ENCODE results near the gene NPTN. TPM values are rescaled to one million over a fixed set of nuclear protein-coding genes. Genes with fewer than 3 reads are reported as not detected.
A peak's percentile ranks its signal among the peaks of the same experiment; 100 is the strongest.
"Not testable (repeated sequence)": the region's sequence is repeated elsewhere in the genome, so short reads cannot be mapped to it uniquely, and the experiment has no call there.

The NPTN gene
- total RNA-seq, 1 donor from 2014 or later = 203 TPM

DNA sequence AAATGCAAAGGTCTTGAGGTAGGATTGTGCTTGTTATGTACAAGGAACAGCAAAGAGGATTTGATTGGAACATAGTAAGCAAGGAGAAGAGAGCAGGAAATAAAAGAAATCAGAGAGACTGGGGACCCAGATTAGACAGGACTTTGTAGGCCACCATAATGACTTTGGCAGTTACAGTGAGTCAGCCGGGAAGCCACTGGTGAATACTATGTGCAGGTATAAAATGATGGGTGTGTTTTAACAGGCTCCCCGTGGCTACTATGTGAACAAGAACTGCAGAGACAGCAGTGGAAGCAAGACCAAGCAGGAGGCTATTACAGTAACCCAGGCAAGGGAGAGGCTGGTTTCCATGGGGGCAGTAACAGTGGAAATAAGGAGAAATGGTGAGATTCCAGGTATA, 55.2 kb downstream of the NPTN start:
- intact Hi-C loops (cut with micrococcal nuclease) = no loop called here
- no peak for DNase-seq
- no peak for ATAC-seq

DNA sequence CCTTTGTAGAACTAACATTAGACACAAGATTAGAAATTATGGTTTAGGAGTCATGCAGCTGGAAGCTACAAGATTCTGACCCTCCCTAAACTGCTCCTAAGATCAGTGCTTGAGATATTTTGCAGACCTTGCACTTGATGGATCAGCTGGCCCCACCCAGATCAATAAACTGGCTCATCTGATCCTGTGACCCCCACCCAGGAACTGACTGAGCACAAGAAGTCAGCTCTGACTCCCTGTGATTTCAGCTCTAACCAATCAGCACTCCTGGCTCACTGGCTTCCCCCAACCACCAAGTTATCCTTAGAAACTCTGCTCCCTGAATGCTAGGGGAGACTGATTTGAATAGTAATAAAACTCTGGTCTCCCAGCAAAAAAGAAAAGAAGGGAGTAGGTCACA, 55.6 kb downstream of the NPTN start:
- intact Hi-C loops (cut with micrococcal nuclease); ATAC-seq; DNase-seq: not testable (repeated sequence)

DNA sequence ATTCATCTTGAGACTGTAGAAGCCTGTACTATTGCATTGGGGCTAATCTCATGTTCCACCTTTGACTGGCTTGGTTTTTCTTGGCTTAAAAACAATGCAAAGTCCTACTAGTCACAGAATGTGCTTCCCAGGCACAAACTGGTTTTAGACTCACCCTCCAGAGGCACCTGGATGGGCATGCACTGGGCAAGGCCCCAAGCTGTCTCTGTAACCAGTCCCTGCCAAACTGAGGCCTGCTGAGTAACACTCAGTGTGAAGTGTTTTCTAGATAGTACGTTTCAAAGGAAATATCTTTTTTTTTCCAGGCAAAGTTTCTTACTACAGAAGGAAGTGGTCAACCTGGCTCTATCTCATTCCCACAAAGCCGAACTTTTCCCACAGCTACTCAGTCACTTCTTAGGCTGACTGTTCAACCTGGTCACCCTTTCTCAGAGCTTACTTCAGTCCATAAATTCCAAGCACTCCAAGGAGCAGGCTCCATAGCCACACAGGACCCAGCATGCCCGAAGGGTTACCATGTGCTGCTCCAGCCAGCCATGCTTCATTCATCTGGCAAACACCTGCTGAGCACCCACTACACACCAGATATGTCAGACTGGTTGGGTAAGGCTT, 57.4 kb downstream of the NPTN start:
- peak; percentile 80 for DNase-seq
- intact Hi-C loops (cut with micrococcal nuclease) = no loop called here
- ATAC-seq = peak; percentile 96

DNA sequence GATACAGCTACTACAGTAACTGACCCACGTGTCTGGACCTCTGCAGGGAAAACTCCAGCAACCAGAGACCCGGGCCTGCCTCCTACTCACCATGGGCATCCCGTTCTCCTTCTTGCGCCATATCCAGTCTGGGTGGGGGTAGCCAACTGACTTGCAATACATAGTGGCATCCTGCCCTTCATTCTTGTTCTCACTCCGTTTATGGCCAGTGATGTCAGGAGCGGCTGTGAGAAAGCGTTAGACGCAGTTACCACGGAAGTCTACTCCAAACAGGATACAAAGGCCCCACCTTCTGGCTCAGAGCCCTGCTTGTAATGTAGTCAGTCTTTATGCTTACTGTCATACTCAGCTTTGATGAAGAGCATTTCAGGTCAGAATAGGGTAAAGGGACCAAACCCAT, 59.6 kb downstream of the NPTN start:
- intact Hi-C loops (cut with micrococcal nuclease) = no loop called here
- DNase-seq (no peak), ATAC-seq (peak; percentile 14)

DNA sequence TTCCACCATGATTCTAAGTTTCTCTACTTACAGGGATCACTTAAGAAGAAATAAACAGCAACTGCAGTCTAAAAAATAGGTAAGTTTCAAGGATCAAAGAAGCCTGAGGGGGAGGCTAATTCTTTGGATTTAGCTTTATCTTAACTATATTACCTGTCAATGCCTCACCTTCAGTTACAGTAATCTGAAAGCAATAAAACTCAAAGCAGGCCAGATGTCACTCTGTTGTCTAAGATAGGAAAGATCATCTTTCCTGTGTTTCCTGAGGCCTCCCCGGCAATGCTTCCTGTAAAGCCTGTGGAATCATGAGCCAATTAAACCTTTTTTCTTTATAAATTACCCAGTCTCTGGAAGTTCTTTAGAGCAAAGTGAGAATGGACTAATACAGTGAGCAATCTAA, 60.2 kb downstream of the NPTN start:
- ATAC-seq (no peak), DNase-seq (no peak)
- intact Hi-C loops (cut with micrococcal nuclease) = no loop called here

DNA sequence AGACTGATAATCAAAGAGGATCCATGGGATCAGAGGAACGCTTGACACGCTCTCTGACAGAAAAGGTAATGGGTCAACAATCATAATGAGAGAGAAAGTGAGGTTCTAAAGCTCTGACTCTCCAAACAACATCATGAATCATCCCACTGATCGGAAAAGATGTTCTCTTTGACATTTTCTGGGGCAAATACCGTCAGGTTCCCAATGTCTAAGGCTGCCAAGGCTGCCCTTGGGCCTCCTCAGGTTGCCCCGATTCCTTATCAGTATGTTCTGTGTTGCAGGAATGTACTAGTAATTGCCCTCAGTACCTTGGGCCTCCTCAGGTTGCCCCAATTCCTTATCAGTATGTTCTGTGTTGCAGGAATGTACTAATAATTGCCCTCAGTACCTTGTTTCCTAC, 60.9 kb downstream of the NPTN start:
- DNase-seq = no peak
- ATAC-seq = no peak
- intact Hi-C loops (cut with micrococcal nuclease) = no loop called here

DNA sequence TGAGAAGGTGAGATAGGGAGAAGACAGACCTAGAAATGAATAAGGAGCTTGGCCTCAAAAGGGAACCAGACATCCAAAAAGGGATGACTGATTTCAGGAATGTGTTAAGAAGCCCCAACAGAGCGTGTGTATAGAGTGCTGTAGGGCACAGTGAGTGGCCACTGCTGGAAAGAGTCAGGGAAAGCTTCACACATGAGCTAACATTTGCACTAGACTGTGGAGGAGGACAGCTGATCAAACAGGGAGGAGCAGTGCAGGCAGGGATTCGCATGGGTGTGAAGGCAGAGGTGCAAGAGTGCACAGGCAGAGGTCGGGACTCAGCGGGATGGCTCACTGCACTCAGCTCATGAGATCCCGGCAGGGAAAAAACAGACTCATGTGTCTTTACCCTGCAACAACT, 61.8 kb downstream of the NPTN start:
- no peak for ATAC-seq
- no peak for DNase-seq
- intact Hi-C loops (cut with micrococcal nuclease) = no loop called here

DNA sequence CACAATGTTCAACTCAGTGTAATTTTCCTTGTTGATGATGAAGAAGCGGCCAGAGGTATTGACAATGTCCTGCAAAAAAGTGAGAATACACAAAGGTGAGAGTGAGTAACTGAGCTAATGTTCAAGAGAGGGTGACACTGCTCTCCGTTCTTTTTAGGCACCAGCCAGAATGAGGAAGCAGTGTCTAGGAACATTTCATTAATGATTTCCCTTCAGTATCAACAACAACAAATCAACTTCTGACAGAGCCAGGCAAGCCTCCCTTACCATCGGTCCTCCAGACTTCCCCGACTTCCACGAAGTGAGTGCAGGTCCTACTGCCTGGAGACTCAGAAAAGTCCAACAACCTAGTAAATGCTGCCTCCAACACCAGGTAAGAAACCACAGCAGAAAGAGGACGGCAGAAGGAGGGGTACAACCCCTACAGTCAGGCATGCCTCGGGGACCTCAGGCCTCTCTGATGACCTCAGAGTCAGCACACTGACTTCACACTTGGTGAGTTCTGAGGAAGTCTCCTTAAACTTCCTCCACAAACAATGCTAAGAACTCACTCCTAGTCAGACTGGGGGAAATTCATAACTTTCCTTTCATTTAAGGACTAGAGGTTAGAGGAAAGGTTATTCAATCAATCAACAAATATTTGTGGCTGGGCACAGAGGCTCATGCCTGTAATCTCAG, 62.7 kb downstream of the NPTN start:
- DNase-seq = no peak
- no peak for ATAC-seq
- intact Hi-C loops (cut with micrococcal nuclease) = no loop called here

DNA sequence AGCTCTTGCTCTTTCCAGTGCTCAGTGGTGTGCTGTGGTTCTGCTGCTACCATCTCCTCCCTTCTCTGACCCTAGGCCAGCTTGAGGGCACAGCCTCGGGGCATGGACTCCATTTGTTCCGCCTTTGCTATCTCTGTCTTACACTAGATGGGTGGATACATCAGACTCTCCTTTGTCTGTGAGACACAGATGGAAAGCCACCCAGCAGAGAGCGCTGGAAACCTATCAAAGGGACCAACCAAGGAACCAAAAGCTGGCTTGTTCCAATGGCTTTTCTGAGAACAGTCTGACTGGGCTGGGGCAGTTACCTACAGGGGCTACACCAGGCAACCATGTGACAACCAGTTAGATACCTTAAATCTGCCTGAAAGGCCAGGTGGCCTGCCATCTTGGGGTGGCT, 63.8 kb downstream of the NPTN start:
- intact Hi-C loops (cut with micrococcal nuclease) = no loop called here
- ATAC-seq (no peak), DNase-seq (no peak)

DNA sequence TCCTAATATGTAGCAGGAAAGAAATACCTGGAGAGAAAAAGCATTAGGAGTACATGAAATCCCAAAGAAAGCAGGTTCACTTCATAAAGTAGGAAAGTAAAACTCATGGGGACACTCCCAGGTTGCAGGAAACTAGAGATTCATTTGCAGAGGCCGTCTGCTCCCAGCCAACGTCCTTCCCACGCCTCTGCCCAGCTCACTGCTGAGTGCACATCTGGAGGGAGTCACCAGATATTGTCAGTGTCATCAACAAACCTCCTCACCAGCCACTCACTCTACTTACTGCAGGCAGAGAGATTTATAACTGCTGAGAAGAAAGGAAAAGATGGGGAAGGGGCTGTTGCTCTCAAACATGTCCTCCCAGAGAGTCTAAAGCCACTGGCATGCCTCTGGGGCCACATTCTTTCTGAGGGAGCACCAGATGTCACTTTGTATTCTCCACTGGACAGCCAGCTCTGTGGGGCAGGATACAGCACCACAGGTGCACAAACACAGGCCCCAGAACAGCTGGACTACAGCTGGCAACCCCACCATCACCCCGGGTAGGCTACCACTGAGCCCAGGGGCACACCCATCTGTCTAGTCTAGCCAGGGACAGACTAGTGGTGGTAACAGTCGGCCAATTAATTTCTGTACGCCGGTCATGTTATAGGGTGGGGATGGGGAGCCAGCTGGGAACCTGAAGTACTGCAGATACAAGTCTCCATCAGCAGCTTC, 64.5 kb downstream of the NPTN start:
- DNase-seq = no peak
- intact Hi-C loops (cut with micrococcal nuclease) = no loop called here
- ATAC-seq = no peak

DNA sequence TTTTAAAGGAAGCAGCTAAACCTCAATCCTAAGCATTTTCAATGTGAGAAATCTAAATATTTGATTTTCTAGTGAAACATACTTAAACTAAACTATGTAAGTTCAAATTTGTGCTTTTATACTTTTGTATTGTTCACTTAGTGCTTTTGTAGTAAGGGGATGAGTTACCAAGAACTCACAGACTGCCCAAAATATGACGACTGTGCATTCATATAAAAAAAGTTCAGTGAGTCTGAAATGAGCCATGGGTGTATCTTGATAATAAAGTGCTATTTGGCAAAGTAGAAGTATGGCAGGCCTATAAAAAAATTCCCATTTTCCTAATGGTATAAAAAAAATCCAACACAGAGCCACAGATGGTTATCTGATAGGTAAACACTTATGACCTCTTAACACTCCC, 66.2 kb downstream of the NPTN start:
- intact Hi-C loops (cut with micrococcal nuclease) = no loop called here
- ATAC-seq (no peak), DNase-seq (no peak)

DNA sequence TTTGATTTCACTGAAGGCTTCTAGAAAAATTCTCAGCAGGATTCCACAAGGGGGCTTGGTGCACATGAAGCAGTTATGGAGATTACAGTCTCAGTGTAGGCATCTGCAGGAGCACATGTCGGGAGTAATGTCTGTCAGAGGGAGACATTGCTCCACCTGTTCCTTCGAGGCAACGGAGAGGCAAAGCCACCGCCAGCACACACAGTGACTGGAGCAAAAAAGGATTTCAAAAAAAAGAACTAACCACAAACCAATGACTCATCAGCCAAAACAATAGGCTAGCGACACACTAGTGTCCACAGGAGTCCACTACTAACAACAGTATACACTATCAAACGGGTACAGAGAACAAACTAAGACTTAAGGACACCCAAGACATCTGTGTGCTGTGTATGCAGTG, 68.9 kb downstream of the NPTN start:
- peak; percentile 53 for ATAC-seq
- intact Hi-C loops (cut with micrococcal nuclease) = loop anchor here (5.0 kb wide), 1 partner anchor 73 kb away; no protein-coding TSS in a partner anchor
- DNase-seq = no peak

DNA sequence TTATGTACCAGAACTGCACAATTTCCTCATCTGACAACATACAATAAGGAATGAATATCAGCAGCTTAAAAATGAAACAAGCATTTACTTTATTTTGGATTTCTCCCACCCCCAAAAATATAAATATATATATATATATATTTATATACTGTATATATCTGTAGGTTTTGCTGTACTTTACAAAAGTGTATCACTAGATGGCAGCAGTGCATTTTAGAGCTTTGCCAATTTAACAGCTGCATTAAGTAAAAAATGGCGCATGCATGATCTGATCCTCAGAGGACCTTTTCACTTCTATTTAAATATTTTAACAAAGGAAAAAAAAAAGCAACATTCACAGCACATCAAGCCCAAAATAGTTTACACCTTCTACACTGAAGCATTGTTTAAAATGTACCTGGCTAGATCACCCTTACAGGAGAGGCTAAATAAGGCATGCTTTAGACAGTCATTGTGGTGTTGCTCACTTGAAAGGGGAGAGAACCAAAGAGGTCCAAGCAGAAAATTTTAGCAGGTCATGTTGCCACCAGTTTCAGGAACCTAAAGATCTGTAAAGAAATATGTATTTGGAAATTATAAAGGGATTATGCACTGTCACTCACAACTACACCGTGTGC, 72.6 kb downstream of the NPTN start:
- intact Hi-C loops (cut with micrococcal nuclease) = loop anchor here (5.0 kb wide), 1 partner anchor 77 kb away; no protein-coding TSS in a partner anchor
- no peak for DNase-seq
- ATAC-seq = peak; percentile 52

DNA sequence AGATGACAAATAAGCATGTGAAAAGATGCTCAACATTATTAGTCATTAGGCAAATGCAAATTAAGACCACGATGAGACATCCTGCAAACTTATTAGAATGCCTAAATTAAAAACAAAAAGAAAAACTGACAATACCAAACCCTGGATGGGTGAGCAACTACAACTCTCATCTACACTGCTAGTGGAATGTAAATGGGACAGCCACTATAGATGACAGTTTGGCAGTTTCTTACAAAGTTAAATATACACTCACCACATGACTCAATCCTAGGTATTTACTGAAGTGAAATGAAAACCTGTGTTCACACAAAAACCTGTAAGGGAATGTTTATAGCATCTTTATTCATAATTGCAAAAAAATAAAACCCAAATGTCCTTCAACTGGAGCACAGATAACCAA, 74.7 kb downstream of the NPTN start:
- no peak for DNase-seq
- intact Hi-C loops (cut with micrococcal nuclease) = no loop called here
- no peak for ATAC-seq

DNA sequence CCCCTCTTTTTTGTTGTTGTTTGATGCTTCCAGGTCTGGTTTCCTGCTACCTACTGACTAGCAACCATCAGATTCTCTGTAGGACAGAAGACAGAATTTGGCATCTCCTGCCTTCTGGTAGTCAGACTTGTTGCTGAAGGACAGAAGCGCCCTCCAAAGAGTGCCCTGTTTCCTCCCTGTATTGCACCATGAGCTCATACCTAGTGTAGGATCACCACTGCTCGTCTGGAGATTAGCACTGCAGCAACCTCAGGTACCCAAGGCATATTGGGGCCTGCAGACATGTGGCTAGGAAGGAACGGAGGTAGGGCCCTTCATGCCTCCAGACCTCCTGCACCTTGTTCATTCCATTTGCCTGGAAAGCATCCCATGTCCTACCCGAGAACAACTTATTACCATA, 78.1 kb downstream of the NPTN start:
- DNase-seq = no peak
- no peak for ATAC-seq
- intact Hi-C loops (cut with micrococcal nuclease) = no loop called here

DNA sequence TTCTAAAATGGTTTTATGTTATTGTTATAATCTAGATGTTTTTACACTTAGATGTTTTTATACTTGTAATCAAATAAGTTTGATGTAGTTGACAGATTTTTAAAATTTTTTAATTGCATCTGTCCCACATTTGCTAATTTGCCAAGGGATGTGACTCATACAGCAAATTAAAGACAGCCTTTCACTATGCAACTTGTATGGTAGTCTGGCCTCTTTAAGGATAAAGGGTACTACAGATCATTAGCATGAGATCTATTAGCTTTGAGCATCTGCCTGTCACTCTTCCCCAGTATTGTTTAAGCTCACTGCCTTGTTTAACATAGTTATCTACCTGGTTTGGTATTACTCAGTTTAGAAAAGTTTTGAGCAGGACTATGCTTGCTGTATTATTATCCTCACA, 83.0 kb downstream of the NPTN start:
- ATAC-seq (no peak), DNase-seq (no peak)
- intact Hi-C loops (cut with micrococcal nuclease) = no loop called here

DNA sequence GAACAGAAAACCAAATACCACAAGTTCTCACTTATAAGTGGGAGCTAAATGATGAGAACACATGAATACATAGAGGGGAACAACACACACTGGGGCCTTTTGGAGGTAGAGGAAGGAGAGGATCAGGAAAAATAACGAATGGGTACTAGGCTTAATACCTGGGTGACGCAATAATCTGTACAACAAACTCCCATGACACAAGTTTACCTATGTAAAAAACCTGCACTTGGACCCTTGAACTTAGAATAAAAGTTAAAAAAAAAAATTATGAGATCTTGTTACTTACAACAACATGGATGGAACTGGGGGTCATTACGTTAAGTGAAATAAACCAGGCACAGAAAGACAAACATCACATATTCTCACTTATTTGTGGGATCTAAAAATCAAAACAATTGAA, 84.3 kb downstream of the NPTN start:
- not testable (repeated sequence) for ATAC-seq, DNase-seq
- intact Hi-C loops (cut with micrococcal nuclease) = loop anchor here (10.0 kb wide), 1 partner anchor 234 kb away; no protein-coding TSS in a partner anchor

DNA sequence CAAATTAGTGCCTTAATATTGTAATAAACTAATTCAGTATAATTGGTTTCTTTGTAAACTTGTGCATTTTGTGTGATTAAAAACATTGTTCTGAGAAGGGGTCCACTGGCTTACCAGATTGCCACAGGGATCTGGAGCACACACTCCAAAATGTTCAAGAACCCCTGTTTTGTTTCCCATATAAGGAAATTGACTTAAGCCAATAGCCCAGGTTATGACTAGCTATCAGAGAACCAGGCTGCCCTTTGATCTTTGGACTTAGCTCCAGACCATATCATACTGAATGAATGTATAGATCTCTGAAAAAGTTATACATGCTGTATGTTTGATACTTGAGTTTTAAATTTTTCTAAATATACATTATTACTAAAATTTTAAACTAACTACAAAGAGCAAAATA, 91.7 kb downstream of the NPTN start:
- intact Hi-C loops (cut with micrococcal nuclease) = loop anchor here (10.0 kb wide), 1 partner anchor 227 kb away; no protein-coding TSS in a partner anchor
- no peak for ATAC-seq
- DNase-seq = no peak

DNA sequence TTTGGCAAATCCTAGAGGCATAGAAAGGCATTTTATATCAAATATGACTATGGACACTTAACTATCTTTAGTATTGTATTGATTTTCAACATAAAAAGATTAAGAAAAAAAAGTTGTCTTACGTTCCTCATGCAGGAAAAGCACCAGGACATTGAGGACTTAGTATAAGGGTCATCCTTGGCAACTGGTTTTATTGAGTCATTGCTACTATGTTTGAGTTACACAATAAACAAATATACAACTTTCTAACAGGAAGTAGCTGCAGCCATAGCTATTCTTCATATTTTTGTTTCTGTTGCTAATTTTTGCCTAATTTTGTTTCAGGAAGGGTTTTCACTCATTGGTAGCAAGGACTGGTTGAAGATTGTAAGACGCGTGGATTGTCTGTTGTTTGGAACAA, 93.0 kb downstream of the NPTN start:
- DNase-seq (no peak), ATAC-seq (no peak)
- intact Hi-C loops (cut with micrococcal nuclease) = loop anchor here (10.0 kb wide), 1 partner anchor 225 kb away; no protein-coding TSS in a partner anchor
